AG08396 (cell line): ENCODE data around the gene ITGA5.

ENCODE experiments used
- DNase-seq: peaks from one replicate; pipeline ENCODE4 v3.0.0; 2012; ENCODE audit warnings: low spot score, mixed read lengths

Gene ITGA5

GRCh38 chr12:54389134-54389508 is 29.9 kb downstream of the ITGA5 start:
- DNase-seq = no peak

GRCh38 chr12:54388237-54389133 is 30.6 kb downstream of the ITGA5 start:
- DNase-seq = no peak

GRCh38 chr12:54387114-54387467 is 32.0 kb downstream of the ITGA5 start:
- DNase-seq = no peak

GRCh38 chr12:54386403-54387113 is 32.5 kb downstream of the ITGA5 start:
- no peak for DNase-seq

GRCh38 chr12:54385251-54385914 is 33.7 kb downstream of the ITGA5 start:
- DNase-seq = no peak

- no peak for DNase-seq
These were observed 34.5 kb downstream of the ITGA5 start, which contains the start of gene ZNF385A for GRCh38 chr12:54384591-54385041. TSS of gene ZNF385A (minus strand) at chr12:54384733. CDS start at chr12:54384514, 219 bp downstream.

- DNase-seq = peak; percentile 91
These were observed 35.9 kb downstream of the ITGA5 start for GRCh38 chr12:54383041-54383609.

- DNase-seq = no peak
These were observed 37.9 kb downstream of the ITGA5 start for GRCh38 chr12:54381136-54381535.

- peak; percentile 92 for DNase-seq
These were observed 39.5 kb downstream of the ITGA5 start for GRCh38 chr12:54379398-54380201.

GRCh38 chr12:54378796-54379397 is 40.2 kb downstream of the ITGA5 start:
- peak; percentile 90 for DNase-seq

- DNase-seq = no peak
These were observed 41.1 kb downstream of the ITGA5 start for GRCh38 chr12:54377797-54378515.

GRCh38 chr12:54377007-54377406 is 42.1 kb downstream of the ITGA5 start:
- DNase-seq = no peak

GRCh38 chr12:54376596-54376995 is 42.5 kb downstream of the ITGA5 start:
- no peak for DNase-seq

GRCh38 chr12:54375259-54375579 is 43.8 kb downstream of the ITGA5 start:
- no peak for DNase-seq

- no peak for DNase-seq
These were observed 44.4 kb downstream of the ITGA5 start for GRCh38 chr12:54374562-54375258.

- no peak for DNase-seq
These were observed 45.2 kb downstream of the ITGA5 start for GRCh38 chr12:54373649-54374561.

- DNase-seq = no peak
These were observed 46.8 kb downstream of the ITGA5 start for GRCh38 chr12:54372113-54372806.
